A204.1 (cell line): Measurements from ENCODE around the gene MDN1.
"Not testable (repeated sequence)": the region's sequence is repeated elsewhere in the genome, so short reads cannot be mapped to it uniquely, and the experiment has no call there.

Experiments
- FAIRE-seq: peaks from 2 replicates; lab custom pipeline; 2012; peaks lifted over from hg19 to GRCh38; lab: Jason Lieb, UNC

Gene MDN1

DNA sequence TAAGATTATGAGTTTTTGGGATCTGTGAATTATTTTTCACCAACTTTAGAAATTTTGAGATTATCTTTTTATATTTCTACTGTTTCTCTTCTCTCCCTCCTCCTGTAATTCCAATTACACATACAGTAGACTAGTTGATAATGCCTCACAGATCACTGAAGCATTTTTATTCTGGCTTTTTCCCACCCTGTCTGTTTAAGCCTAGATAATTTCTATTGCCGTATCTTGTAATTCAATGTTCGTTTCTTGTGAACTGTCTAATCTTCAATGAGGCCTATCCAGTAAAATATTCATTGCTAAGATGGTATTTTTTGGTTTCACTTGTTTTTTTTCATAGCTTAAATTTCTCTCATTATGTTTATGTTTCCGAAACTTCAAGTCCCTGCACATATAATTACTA lies 12.0 kb downstream of the MDN1 start:
- no peak for FAIRE-seq

DNA sequence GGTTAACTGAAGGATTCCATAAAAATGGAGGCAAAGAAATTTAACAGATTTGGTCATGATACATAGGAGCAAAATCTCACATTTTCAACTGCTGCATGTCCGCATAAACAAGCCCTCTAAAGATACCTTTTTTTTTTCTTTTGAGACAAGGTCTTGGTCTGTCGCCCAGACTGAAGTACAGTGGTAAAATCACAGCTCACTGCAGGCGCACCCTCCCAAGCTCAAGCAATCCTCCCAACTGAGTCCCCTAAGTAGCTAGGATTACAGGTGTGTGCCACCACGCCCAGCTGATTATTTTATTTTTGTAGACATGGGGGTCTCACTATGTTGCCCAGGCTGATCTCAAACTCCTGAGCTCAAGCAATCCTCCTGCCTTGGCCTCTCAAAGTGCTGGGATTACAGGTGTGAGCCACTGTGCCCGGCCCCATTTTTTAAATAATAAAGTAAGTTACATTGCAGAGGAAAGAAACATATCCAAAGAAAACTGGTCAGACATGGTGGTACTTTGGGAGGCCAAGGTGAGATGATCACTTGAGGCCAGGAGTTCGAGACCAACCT lies 13.7 kb downstream of the MDN1 start:
- no peak for FAIRE-seq

DNA sequence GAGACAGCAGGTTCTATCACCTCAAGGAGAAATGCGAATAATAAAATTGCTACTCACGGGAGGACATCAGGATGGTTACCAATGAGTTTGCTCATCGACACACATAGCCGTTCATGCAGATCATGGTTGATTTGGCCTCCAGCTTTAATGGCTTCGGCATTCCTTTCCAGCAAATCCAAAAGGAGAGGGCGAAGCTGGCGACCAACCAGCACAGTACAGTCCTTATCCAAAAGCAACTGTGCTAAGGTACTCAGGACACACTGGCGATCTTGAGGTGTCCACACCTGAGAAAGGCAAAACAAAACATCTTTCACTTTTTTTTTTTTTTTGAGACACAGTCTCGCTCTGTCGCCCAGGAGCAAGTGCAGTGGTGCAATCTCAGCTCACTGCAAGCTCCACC lies 16.3 kb downstream of the MDN1 start:
- FAIRE-seq: no peak

DNA sequence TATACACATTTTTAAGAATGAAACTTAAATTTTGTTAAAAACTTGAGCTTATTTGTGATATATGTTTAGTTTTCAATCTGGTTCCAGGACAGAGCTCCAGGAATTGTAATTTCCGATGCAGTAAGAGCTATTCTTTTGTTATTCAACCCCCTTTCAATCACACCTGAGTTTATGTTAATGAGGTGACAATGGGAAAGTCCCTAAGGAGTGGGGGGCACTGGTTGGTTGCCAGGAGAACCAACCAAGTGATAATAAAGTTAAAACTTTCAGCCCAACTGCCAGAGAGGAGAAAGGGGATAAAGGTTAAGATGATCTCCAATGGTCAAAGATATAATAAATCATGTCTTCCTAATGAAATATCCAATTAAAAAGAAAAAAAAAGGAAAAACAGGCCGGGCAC lies 19.8 kb downstream of the MDN1 start:
- no peak for FAIRE-seq

DNA sequence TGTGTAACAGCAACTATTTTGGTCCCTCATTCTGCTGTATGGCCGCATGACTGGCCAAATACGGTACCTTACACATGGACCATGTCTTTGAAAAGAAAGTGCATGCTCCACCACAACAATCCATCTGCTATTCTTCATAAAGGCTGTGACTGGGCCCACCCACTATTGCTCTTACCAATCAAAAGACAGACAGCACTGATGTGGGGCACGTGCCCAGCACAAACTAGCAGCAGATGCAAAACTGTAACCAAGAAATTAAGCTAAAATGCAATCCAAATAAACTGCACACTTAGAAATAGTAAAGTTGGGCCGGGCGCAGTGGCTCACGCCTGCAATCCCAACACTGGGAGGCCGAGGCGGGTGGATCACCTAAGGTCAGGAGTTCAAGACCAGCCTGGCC lies 20.5 kb downstream of the MDN1 start:
- FAIRE-seq: no peak

DNA sequence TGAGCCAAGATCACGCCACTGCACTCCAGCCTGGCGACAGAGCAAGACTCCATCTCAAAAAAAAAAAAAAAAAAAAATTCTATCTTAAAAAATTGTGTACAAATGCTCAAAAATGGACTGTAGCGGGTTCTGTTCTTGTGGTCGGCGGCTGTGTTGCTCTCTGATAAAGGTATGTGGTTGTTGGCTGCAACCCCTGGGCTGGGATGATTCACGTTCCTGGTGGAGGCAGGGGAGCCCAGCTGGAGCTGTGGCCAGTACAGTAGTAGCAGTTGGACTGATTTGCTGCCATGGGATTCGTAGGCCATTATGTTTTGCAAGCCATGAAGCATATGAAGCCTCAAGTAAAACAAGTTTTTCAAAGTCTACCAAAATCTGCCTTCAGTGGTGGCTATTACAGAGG lies 22.3 kb downstream of the MDN1 start:
- FAIRE-seq: no peak

DNA sequence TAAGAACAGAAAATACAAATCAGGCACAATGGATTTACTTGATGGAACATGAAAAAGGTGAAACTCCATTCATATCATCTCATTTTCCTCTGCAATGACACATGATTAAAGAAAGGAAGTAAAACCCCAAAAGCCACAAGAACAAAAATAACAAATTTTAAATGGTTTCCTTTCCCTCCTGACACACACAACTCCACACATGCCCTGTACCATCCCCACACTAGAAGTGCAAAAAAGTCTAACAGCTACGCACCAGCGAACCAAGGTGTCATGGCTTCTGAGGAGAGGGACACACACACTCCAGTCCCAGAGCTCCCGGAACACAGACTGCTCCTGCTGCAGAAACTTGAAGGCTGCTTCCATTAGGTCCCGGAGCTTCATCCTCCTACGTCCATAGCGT lies 25.3 kb downstream of the MDN1 start:
- FAIRE-seq: no peak

DNA sequence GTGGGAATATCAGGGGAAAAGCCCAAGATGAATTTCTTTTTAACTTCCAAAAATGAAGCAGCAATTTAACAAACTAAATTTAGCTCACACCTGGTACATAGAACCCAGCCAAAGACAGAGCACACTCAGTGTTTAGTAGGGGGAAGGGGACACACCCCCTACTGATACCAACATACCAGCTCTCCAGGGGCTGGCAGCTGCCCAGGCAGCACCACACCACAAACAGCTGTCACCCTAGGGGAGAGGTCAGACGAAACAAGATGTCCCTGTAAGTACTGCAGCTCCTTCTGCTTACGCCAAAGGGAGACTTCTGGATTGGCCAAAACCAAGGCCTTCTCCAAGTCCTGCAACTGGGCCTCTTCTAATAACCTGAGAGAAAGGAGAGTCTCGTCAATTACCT lies 26.0 kb downstream of the MDN1 start:
- FAIRE-seq: no peak

DNA sequence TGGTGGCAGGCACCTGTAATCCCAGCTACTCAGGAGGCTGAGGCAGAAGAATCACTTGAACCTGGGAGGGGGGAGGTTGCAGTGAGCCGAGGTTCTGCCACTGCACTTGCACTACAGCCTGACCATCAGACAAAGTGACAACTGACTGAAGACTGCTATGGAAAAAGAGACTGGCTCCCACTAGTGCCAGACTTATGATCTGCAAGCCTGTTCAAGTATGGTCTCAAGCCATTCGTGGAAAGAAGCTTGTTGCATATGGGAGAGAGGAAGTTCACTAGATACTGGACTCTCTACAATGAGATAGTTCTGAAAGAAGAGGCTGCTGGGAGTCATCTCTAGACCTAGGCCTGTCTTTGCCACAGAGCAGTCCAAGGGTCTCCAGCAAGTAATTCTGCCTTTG lies 26.7 kb downstream of the MDN1 start:
- FAIRE-seq: no peak

DNA sequence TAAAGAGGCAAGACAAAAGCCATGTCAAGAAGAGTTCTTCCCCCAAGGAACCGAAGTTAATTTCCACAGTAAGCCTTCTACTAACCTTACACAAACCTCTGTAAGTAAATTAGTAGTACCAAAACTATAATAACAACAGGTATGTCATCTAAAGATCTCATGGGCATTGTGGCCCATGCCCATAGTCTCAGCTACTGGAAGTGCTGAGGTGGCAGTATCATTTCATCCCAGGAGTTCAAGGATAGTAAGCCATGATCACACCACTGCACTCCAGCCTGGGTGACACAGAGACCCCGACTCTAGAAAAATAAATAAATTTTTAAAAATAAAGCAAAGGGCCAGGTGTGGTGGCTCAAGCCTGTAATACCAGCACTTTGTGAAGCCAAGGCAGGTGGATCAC lies 29.2 kb downstream of the MDN1 start:
- no peak for FAIRE-seq

DNA sequence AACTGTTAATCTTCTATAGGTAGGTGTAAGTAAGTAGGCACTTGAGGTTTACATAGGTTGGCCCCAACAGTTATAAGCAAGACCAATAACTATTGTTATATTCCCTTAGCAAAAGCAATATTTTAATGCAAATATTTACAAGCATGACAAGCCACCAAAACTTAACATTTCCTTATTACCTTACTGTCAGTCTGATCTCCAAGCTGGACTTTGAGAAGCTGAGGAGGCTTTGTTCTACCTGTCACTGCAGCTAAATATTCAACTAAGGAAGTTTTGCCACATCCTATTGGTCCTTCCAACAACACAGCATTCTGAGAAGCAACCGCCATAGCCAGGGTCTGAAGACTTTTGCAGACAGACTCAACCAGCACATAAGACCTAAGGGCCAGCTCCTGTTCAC lies 29.6 kb downstream of the MDN1 start:
- FAIRE-seq: no peak

DNA sequence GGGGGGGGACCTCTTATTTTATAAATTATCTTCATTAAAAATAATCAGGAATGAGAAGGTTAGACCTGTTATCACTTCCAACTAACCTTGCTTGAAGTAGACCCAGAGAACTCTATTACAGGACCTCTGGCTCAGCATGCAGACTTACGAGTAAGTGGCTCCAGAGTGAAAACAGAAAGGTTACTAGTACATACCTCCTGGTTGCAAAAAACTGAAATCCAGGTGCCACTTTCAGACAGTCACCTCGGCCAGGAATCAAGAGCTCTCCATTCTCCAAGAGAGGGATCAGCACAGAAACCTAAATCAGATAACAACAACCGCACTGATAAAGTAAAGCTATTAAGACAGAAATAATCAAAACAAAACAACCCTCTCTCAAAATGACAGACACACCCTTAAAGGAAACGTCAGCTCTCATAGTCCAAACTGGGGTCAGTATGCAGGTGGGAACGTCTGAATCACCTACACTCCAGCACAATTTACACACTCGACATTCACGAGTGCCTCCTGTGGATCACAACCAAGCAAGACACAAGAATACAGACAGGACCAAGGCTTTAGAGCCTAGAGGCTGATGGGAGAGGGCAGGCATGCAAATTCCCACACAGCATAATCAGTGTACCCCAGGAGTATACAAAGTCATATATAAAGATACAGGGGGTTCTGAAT lies 31.8 kb downstream of the MDN1 start:
- no peak for FAIRE-seq

DNA sequence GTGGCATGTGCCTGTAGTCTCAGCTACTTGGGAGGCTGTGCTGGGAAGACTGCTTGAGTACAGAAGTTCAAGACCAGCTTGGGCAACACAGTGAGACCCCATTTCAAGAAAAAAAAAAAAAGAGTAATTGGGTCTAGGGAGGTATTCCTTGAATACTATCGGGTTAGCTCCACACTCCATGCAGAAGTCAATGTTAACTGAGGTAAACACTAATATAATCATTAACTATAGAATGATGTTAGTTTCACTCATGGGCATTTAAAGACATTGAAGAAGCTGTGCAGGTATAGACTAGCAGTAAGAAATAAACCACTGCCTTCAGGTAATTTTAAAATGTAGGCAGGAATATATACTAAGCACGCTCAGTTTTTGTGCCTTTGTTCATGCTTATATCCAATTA lies 32.6 kb downstream of the MDN1 start:
- no peak for FAIRE-seq

DNA sequence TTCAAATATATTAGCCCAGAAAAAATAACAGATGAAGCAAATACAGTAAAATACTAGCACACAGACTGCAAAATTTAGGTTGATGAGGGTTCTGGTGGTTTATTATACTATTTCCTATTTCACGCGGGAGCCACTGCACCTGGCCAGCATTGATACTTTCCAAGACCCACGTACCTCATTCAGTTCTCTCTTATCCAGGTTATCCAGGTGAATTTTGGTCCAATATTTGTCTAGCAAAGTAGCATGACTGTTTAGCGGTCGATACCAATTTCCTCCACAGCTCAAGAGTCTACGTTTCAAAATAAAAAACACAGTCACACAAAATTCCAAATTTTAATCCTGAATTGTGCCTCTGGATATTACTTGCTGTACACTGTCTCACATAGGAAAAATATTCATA lies 34.8 kb downstream of the MDN1 start:
- FAIRE-seq: no peak

DNA sequence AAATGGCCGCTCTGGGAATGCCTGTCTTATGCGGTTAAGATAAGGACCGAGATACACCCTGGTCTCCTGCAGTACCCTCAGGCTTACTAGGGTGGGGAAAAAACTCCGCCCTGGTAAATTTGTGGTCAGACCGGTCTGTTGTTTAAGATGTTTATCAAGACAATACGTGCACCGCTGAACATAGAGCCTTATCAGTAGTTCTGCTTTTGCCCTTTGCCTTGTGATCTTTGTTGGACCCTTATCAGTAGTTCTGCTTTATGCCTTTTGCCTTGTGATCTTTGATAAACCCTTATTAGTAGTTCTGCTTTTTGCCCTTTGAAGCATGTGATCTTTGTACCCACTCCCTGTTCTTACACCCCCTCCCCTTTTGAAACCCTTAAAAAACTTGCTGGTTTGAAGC lies 36.3 kb downstream of the MDN1 start:
- FAIRE-seq: not testable (repeated sequence)

DNA sequence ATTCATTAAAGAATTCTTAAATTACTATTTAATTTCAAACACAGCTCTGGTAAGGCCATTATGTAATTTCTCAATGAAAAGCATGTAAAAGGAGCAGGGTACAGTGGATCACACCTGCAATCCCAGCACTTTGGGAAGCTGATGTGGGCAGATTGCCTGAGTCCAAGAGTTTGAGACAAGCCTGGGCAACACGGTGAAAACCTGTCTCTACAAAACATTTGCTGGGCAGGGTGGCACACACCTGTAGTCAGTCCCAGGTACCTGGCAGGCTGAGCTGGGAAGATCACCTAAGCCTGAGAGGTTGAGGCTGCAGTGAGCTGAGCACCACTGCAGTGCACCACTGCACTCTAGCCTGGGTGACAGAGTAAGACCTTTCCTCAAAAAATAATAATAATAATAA lies 37.4 kb downstream of the MDN1 start:
- FAIRE-seq: no peak

DNA sequence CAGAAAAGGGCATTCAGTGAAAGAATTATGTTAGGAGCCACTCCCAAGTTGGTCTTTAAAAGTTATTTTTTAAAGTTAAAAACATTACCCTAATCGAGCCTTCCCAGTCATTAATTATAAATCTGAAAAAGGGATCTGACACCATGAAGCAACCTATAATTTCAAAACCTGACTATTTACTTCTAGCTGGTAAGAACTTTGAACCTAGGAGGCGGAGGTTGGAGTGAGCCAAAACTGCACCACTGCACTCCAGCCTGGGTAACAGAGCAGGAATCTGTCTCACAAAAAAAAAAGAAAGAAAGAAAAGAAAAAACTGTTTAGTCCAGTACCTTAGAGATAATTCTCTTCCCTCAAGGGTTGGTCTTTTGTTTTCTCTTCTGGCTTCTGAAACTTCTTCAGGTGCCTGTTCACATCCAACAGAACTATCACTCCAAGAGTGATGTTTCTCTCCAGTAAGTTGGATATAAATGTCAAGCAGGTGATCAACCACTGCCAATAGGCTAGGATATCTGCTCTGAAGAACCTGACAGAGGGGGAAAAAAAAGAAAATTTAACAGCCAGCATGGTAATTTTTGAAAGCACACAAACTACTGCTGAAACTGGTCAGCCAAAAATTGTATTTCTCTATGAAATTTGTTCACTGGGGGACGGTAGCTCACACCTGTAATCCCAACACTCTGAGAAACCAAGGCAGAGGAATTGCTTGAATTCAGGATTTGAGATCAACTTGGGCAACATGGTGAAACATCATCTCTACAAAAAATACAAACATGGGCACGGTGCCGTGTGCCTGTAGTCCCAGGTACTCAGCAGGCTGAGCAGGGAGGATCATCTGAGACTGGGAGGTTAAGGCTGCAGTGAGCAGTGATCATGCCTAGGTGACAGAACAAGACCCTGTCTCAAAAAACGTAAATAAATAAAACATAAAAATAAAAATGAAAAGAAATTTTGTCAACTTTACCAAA lies 38.2 kb downstream of the MDN1 start:
- no peak for FAIRE-seq

DNA sequence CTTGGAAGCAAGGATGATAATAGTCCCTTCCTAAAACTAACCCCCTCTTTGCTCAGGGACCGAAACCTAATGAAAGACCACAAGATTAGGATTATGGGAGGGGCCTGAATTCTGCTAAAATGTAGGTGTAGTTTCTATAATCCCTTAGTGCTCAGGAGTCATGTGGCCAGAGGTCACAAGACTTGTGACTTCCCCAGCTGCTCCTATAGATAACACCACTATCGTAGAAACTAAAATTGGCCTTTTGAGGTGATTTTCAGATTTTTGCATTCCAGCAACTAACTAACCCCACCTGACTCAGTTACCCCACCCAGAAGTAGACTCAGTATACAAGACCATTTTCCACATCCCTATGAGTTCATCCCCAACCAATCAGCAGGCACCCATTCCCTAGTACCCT lies 42.1 kb downstream of the MDN1 start:
- no peak for FAIRE-seq

DNA sequence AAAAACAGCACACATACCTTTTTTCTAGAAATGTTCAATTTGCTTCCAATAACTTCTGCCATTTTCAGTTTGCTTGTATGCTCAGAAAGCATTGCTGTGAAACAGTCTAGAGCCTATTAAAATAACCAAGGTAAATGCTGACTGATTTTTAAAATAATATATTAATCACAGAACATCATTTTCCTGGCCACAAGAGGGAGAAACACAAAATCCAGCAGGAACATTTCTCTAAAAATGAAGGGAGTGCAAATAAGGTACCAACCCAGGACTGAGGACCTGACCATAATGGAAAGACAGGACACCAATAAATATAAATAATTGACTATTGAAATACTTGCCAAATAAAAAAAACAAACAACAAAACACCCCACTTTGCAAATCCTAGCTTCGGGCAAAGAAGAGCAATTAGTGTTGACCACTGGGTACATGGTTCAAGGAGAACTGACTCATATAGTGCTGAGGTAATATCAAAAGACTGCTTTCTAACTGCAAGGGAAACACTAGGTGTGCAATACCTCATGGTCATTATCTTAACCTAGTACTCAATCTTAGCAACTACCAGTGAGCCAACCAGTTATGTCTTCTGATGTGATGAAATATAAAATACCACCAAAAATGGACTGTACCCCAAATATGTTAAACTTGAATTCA lies 42.9 kb downstream of the MDN1 start:
- no peak for FAIRE-seq

DNA sequence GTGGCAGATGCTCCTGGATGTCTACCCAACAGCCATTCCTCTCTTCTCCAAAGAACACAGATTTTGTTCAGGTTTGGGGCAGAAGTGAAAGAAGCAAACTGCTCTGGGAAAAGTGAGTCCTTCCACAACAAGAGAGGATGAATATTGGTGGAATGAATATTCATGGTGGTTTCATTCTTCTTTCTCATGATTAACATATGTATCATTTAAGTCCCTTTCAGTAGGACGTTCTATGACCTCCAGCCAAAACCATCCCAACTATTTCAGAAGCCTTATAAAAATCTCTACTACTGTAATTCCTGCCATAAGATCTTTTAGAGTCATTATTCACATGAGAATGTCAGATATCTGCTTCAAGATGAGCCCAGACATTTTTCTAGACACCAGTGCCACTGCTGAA lies 44.4 kb downstream of the MDN1 start:
- FAIRE-seq: no peak

DNA sequence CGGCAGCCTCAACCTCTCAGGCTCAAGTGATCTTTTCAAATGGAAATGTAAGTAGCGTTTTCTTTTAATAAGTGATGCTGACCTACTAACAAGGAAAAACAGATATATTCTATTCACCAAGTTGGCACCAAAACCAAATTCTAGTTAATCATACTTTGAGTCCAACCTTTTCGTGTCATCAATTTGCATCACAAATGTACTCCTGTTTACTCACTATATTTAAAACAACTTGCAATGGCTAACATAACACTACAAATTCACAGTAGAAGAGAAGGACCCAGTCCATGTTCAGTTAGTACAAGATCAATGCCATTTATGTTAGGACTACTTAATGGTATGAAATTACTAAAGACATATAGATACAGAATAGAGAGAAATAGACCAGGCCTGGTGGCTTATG lies 50.0 kb downstream of the MDN1 start:
- no peak for FAIRE-seq

DNA sequence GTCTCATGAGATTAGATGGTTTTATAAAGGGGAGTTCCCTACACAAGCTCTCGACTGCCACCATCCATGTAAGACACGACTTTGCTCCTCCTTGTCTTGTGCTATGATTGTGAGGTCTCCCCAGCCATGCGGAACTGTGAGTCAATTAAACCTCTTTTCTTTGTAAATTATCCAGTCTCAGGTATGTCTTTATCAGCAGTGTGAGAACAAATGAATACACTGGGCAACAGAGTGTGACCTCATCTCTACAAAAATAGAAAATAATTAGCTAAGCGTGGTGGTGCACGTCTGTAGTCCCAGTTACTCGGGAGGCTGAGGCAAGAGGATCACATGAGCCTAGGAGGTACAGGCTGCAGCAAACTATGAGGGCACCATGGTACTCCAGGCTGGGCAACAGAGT lies 51.3 kb downstream of the MDN1 start:
- no peak for FAIRE-seq

DNA sequence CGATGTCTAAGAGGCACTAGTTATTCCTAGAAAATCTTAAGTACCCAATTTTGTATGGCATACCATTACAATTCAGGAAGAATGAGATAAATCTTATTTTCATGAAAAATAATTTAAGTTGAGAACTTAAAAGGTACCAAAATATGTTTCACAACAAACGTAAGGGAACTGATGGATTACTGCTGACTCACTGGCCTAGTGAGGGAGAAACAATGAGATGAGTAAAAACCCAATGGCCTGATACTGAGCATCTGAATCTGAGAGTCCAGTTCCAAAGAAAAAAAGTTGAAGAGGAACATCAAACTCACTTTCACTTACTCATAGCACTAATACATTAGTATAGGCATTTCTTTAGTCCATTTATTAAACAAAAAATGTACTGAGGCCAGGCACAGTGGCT lies 56.0 kb downstream of the MDN1 start:
- FAIRE-seq: no peak
